ENCODE data around the gene ASRGL1. TPM values are rescaled to one million over a fixed set of nuclear protein-coding genes. Genes with fewer than 3 reads are reported as not detected.

Gene ASRGL1
- total RNA-seq, 3 donors from 2014 or later (not counting 1 experiment from before 2014, with no cell fraction given) = 1.9 to 9.7 (median 3.4) TPM

DNA sequence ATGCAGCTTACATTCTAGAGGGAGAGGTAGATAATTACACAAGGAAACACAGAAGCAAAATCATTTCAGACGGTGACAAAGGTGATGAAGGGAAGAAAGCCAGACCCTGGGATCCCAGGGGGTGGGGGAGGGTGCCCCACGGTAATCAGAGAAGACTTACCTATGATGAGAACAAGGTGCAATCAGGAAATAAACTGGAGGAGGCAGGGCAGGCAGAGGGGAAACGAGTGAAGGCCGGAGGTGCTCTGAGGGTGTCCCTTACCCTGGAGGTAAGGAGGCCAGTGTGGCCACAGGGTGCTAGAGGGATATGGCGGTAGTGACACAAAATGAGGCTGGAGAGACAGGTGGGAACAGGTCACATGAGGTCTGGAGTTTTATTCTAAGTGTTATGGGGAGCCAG is 67.7 kb downstream of the ASRGL1 start:
- H3K9me3 Mint-ChIP-seq = no peaks in the 10 kb centered on the region
- H3K36me3 Mint-ChIP-seq = no peaks in the 10 kb centered on the region
- H3K27ac ChIP-seq (ENCODE audit: low read length) = no peak overlapping the region
- H3K4me1 Mint-ChIP-seq = peaks cover 10 to 18% of the 10 kb centered on the region in 2 donors
- intact Hi-C loops (cut with micrococcal nuclease) = no loop called here
- H3K27me3 ChIP-seq (ENCODE audit: control insufficient read depth, insufficient read depth, low read length) = no peaks in the 10 kb centered on the region
- ATAC-seq = no peak
- H3K4me3 Mint-ChIP-seq = no peak overlapping the region
- H3K4me3 ChIP-seq (ENCODE audit: low read length) = no peak overlapping the region
- H3K27me3 Mint-ChIP-seq (ENCODE audit: low read depth in 2 of 2) = no peaks in the 10 kb centered on the region
- no peak for DNase-seq
- H3K9me3 ChIP-seq (ENCODE audit: control insufficient read depth, insufficient read depth, low read length) = no peaks in the 10 kb centered on the region
- no peak overlapping the region for H3K27ac Mint-ChIP-seq
- H3K4me1 ChIP-seq (ENCODE audit: control insufficient read depth, insufficient read depth, low read length) = peaks cover 21% of the 10 kb centered on the region
- H3K36me3 ChIP-seq (ENCODE audit: control insufficient read depth, insufficient read depth, low read length) = no peaks in the 10 kb centered on the region
- WGBS (ENCODE audit: insufficient coverage) = 92% methylated on average over 5 of the region's 5 CpGs
- TF ChIP-seq, protein P1, sequence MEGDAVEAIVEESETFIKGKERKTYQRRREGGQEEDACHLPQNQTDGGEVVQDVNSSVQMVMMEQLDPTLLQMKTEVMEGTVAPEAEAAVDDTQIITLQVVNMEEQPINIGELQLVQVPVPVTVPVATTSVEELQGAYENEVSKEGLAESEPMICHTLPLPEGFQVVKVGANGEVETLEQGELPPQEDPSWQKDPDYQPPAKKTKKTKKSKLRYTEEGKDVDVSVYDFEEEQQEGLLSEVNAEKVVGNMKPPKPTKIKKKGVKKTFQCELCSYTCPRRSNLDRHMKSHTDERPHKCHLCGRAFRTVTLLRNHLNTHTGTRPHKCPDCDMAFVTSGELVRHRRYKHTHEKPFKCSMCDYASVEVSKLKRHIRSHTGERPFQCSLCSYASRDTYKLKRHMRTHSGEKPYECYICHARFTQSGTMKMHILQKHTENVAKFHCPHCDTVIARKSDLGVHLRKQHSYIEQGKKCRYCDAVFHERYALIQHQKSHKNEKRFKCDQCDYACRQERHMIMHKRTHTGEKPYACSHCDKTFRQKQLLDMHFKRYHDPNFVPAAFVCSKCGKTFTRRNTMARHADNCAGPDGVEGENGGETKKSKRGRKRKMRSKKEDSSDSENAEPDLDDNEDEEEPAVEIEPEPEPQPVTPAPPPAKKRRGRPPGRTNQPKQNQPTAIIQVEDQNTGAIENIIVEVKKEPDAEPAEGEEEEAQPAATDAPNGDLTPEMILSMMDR (IDR thresholded peaks at IDR 0.05) = no peak

DNA sequence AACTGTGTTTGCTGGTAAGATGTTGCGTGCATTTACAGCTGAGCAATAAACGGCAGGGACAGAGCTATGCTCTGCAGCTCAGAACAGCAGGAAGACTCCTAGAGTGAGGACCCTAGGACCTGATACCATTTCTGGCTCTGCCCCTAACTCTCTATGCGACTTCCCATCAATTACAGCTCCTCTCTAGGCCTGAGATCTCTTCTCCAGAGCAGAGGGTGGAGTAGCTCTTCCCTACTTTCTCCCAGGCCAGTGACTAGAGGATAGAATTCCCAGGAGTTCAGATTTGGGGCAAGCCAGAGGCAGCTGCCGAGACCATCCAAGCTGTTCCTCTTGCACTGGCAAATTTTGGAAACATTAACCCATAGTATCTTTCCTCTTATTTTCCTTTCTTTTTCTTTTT is 68.8 kb downstream of the ASRGL1 start:
- intact Hi-C loops (cut with micrococcal nuclease) = no loop called here
- Mint-ChIP-seq H3K4me1 (peaks cover 10 to 18% of the 10 kb centered on the region in 2 donors), H3K36me3 (no peaks in the 10 kb centered on the region), H3K27ac (no peak overlapping the region), H3K9me3 (no peaks in the 10 kb centered on the region), H3K27me3 (ENCODE audit: low read depth in 2 of 2) (no peaks in the 10 kb centered on the region), H3K4me3 (no peak overlapping the region)
- TF ChIP-seq, protein P1 (IDR thresholded peaks at IDR 0.05) = no peak
- Histone ChIP-seq H3K36me3 (ENCODE audit: control insufficient read depth, insufficient read depth, low read length) (no peaks in the 10 kb centered on the region), H3K4me1 (ENCODE audit: control insufficient read depth, insufficient read depth, low read length) (peaks cover 21% of the 10 kb centered on the region), H3K27ac (ENCODE audit: low read length) (no peak overlapping the region), H3K9me3 (ENCODE audit: control insufficient read depth, insufficient read depth, low read length) (no peaks in the 10 kb centered on the region), H3K27me3 (ENCODE audit: control insufficient read depth, insufficient read depth, low read length) (no peaks in the 10 kb centered on the region), H3K4me3 (ENCODE audit: low read length) (no peak overlapping the region)
- WGBS (ENCODE audit: insufficient coverage) = 88% methylated on average over 4 of the region's 4 CpGs
- no peak for ATAC-seq
- DNase-seq = no peak

DNA sequence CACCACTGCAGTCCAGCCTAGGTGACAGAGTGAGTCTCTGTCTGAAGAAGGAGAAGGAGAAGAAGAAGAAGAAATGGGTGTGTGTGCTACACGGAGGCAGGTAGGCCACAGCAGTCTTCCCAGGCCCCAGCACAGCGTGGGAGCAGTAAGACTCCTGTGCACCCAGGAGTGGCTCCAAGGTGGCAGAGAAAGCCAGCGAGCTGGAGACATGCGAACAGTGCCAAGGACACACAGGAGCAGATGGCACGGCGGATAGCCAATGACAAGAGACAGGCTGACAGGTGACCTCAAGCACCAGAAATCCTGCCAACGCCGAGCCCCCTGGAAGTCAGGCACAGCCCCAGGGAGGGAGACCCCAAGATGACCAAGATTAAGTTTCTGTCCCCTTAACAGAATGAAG is 72.6 kb downstream of the ASRGL1 start:
- Mint-ChIP-seq H3K9me3 (no peaks in the 10 kb centered on the region), H3K4me1 (no peaks in the 10 kb centered on the region), H3K36me3 (no peaks in the 10 kb centered on the region), H3K27me3 (ENCODE audit: low read depth in 2 of 2) (no peaks in the 10 kb centered on the region), H3K27ac (no peak overlapping the region), H3K4me3 (no peak overlapping the region)
- Histone ChIP-seq H3K4me1 (ENCODE audit: control insufficient read depth, insufficient read depth, low read length) (no peaks in the 10 kb centered on the region), H3K27ac (ENCODE audit: low read length) (no peak overlapping the region), H3K4me3 (ENCODE audit: low read length) (no peak overlapping the region), H3K27me3 (ENCODE audit: control insufficient read depth, insufficient read depth, low read length) (no peaks in the 10 kb centered on the region), H3K9me3 (ENCODE audit: control insufficient read depth, insufficient read depth, low read length) (no peaks in the 10 kb centered on the region), H3K36me3 (ENCODE audit: control insufficient read depth, insufficient read depth, low read length) (no peaks in the 10 kb centered on the region)
- DNase-seq (no peak), ATAC-seq (no peak)
- TF ChIP-seq, protein P1 (IDR thresholded peaks at IDR 0.05) = no peak
- WGBS (ENCODE audit: insufficient coverage) = 95% methylated on average over 8 of the region's 8 CpGs
- intact Hi-C loops (cut with micrococcal nuclease) = no loop called here

DNA sequence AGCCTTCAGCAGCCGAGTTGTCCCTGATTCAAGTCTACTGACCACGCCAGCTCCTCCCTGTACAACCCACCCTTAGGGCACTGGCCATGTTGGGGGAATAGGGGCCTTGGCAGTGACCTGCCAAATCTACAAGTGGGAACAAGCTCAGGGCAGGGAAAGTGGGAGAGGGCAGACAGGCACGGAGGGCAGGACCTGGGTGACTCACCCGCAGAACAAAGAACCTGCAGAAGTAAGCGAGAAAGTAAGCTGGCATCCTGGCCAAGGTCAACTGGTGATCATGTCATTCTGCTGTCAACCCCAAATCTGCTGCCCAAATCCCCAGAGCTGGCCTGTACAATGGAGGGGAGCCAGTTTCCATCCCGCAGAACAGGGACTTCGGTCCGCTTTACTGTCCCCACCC is 73.7 kb downstream of the ASRGL1 start:
- no peak overlapping the region for H3K4me3 ChIP-seq (ENCODE audit: low read length)
- H3K36me3 ChIP-seq (ENCODE audit: control insufficient read depth, insufficient read depth, low read length) = no peaks in the 10 kb centered on the region
- 85% methylated on average over 8 of the region's 8 CpGs for WGBS (ENCODE audit: insufficient coverage)
- no peaks in the 10 kb centered on the region for H3K27me3 ChIP-seq (ENCODE audit: control insufficient read depth, insufficient read depth, low read length)
- H3K9me3 Mint-ChIP-seq = no peaks in the 10 kb centered on the region
- no peaks in the 10 kb centered on the region for H3K4me1 Mint-ChIP-seq
- H3K9me3 ChIP-seq (ENCODE audit: control insufficient read depth, insufficient read depth, low read length) = no peaks in the 10 kb centered on the region
- peaks cover 0 to 3% of the 10 kb centered on the region in 2 donors for H3K27me3 Mint-ChIP-seq (ENCODE audit: low read depth in 2 of 2)
- H3K36me3 Mint-ChIP-seq = no peaks in the 10 kb centered on the region
- H3K4me1 ChIP-seq (ENCODE audit: control insufficient read depth, insufficient read depth, low read length) = no peaks in the 10 kb centered on the region
- H3K27ac ChIP-seq (ENCODE audit: low read length) = no peak overlapping the region
- no peak overlapping the region for H3K4me3 Mint-ChIP-seq
- H3K27ac Mint-ChIP-seq = no peak overlapping the region
- intact Hi-C loops (cut with micrococcal nuclease) = no loop called here
- TF ChIP-seq, protein P1 (IDR thresholded peaks at IDR 0.05) = no peak
- ATAC-seq = no peak
- no peak for DNase-seq
